HG03460 (cell line): Measurements from ENCODE around the gene PIP4K2A.
A peak's percentile ranks its signal among the peaks of the same experiment; 100 is the strongest.
"Not testable (repeated sequence)": the region's sequence is repeated elsewhere in the genome, so short reads cannot be mapped to it uniquely, and the experiment has no call there.

ENCODE experiments used
- ATAC-seq: cut with Tn5 transposase; IDR thresholded peaks from one replicate; pipeline ENCODE4 v1.9.1; 2021; ENCODE audit not compliant: unreplicated experiment

The PIP4K2A gene

GRCh38 chr10:22719406-22720042, 5.1 kb upstream of the PIP4K2A start:
- no peak for ATAC-seq

GRCh38 chr10:22718659-22719058, 4.3 kb upstream of the PIP4K2A start:
- not testable (repeated sequence) for ATAC-seq

- ATAC-seq, result no peak
These were observed 3.4 kb upstream of the PIP4K2A start for GRCh38 chr10:22717728-22718127.

GRCh38 chr10:22716943-22717342, 2.6 kb upstream of the PIP4K2A start:
- no peak for ATAC-seq

- ATAC-seq, result no peak
These were observed 880 bp upstream of the PIP4K2A start for GRCh38 chr10:22715290-22715625.

- ATAC-seq, result peak; percentile 36
These were observed 412 bp downstream of the PIP4K2A start for GRCh38 chr10:22713853-22714478.

- peak; percentile 15 for ATAC-seq
These were observed 1.2 kb downstream of the PIP4K2A start for GRCh38 chr10:22712956-22713852.

- no peak for ATAC-seq
These were observed 2.0 kb downstream of the PIP4K2A start for GRCh38 chr10:22712211-22712955.

GRCh38 chr10:22711373-22711772, 3.0 kb downstream of the PIP4K2A start:
- ATAC-seq, result no peak

GRCh38 chr10:22710139-22710745, 4.1 kb downstream of the PIP4K2A start:
- ATAC-seq, result no peak

- ATAC-seq, result no peak
These were observed 5.6 kb downstream of the PIP4K2A start for GRCh38 chr10:22708772-22709171.

GRCh38 chr10:22705527-22705926, 8.9 kb downstream of the PIP4K2A start:
- ATAC-seq, result no peak

GRCh38 chr10:22704942-22705341, 9.4 kb downstream of the PIP4K2A start:
- peak; percentile 39 for ATAC-seq

GRCh38 chr10:22704471-22704911, 9.9 kb downstream of the PIP4K2A start:
- peak; percentile 38 for ATAC-seq

- ATAC-seq, result no peak
These were observed 12.0 kb downstream of the PIP4K2A start for GRCh38 chr10:22702348-22702747.

GRCh38 chr10:22701132-22701826, 13.1 kb downstream of the PIP4K2A start:
- ATAC-seq, result no peak

- peak; percentile 43 for ATAC-seq
These were observed 13.9 kb downstream of the PIP4K2A start for GRCh38 chr10:22700489-22700888.

GRCh38 chr10:22699976-22700375, 14.4 kb downstream of the PIP4K2A start:
- no peak for ATAC-seq

GRCh38 chr10:22698941-22699440, 15.4 kb downstream of the PIP4K2A start:
- ATAC-seq, result no peak

- no peak for ATAC-seq
These were observed 16.6 kb downstream of the PIP4K2A start for GRCh38 chr10:22697800-22698199.
